ENCODE data around the gene MRTFB.

DNA sequence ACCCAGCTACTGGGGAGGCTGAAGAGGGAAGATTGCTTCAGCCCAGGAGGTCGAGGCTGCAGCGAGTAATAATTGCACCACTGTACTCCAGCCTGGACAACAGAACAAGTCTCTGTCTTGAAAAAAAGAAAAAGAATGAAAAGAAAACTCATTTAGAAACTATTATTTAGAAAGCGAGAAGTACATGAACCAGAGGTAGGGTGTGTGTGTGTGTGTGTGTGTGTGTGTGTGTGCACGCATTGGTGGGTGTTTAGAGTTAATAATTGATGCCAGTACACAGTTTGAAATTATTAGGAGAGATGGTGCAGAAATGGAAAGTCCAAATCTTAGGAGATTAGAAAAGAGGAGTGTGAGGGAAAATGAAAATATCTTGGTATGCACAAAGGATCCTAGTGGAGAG is 106.6 kb downstream of the MRTFB start:
- TF ChIP-seq EZH2 (IDR thresholded peaks at IDR 0.05; ENCODE audit: low read depth, unreplicated experiment) (no peak), EZH2phosphoT487 (IDR thresholded peaks at IDR 0.05; ENCODE audit: unreplicated experiment) (no peak), POLR2AphosphoS5 (IDR thresholded peaks at IDR 0.05; ENCODE audit: low read depth) (no peak)
